HG03066 (cell line): ENCODE results near the gene TRAF7.

ENCODE experiments used
- ATAC-seq: cut with Tn5 transposase; IDR thresholded peaks from one replicate; pipeline ENCODE4 v1.9.1; 2021; ENCODE audit warnings: low read depth; ENCODE audit not compliant: unreplicated experiment

The TRAF7 gene

DNA sequence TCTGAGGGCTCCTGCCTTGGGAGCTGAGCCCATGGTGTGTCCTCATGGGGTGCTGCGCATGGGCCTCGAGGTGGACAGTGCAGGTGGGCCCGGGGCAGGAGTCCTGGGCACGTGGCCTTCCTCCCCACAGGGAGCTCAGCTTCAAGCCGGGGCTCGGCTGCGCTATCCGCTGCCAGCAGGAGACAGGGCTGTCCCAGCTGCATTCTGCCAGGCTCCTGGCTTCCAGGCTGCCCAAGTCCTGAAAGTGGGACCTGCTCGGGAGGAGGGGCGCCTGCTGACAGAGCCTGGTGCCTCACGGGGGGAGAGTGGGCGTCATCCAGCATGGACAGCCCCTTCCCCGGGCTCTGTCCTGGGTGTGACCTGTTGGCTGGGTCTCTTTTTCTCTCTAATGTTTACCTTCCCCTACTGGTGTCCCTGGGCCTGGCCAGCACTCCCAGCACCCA is 7.1 kb downstream of the TRAF7 start:
- no peak for ATAC-seq

DNA sequence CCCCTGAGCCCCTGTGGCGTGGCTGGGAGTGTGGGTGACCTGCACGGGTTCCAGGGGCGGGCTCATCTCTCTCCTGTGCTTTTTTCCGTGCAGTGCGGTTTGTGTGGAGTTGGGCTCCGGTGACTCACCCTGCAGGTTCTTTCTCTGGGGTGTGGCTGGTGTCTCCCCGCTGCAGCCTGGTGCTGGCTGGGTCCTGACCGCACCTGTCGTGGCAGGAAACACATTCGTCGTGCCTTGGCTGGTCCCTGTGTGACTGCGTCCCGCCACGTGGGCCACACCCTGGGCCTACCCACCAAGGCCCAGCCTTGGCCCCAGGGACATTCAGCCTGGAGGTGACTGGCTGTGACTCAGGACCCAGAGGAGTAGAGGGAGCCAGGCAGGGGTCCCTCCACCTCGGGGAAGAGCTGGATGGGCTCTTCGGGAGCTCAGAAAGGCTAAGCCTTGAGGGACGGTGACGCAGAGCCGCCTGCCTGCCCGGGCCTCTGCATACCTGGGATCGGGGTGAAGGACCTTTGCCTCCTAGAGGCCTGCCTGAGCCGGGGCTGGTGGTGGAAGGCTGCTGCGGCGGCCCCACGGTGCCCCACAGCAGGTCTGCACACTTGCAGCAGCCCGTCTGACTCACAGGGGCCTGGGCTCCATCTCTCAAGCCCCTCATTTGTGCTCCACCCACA is 7.8 kb downstream of the TRAF7 start:
- ATAC-seq, result no peak

DNA sequence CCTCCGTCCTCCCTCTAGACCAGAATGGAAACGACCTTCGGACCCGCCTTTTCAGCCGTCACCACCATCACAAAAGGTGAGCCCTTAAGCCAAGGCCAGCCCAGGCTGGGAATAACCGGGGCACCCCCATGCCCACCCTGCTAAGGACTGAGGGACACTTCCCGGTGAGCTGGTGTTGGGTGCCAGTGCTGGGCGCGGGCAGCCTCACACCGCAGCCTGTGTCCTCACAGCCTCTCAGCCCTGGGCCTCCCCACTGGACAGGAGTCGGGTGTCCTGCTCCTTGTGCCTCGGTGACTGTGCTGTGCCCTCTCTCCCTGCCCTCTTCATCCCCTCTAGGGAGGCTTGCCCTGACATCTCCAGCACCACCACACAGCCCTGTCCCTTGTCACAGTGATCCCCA is 10.3 kb downstream of the TRAF7 start:
- no peak for ATAC-seq

DNA sequence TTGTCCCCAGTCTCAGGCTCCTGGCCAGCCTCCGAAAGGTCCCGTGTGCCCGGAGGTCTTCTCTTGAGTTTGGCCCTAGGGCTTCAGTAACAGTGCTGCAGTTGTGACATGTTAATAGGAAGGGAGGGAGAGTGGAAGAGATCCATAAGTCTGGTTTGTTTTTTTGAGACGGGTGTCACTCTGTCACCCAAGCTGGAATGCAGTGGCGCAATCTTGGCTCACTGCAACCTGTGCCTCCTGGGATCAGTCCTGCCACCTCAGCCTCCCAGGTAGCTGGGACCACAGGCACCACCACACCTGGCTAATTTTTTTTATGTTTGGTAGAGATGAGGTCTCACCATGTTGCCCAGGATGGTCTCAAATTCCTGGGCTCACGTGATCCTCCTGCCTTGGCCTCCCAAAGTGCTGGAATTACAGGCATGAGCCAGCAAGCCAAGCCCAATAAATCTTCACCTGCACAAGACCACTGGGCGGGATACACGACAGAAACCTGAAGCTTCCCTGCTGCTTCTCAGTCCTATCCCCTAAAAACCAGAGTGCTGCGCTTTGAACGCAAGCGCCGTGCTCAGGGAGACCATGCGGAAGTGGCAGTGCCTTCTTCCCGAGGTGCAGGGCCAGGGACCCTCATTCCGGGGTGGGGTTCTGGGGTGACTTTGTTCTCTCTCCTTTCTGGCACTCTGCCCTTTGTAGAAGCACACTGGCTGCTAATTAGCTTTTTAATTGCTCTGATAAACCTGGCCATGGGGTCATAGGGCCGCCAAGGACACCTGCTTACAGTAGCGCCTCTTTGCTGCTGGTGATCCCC is 10.9 kb downstream of the TRAF7 start:
- no peak for ATAC-seq

DNA sequence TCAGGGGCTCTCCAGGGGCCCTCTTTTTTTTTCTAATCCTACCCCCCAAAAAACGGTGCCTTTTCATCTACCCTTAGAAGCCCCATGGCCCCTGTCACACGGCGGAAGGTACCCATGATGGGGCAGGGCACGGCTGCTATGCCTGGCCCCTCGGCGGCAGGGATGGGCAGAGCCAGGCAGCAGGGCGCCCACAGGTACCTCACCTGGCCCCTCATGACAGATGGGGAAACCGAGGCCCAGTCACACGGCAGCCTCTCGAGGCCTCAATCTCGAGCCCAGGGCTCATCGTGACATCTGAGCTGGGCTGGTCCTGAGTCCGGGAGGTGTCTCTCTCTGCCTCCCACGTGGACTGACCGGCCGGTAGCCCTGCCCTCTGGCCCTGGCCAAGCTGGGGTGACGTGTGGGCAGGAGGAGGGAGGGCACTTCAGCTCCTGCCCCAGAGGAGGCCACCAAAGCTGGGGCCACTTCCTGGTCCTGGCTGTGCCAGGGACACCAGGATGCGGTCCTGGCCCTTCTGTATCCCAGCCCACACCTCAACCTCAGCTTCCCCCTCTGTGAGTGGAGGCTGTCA is 11.6 kb downstream of the TRAF7 start:
- no peak for ATAC-seq

DNA sequence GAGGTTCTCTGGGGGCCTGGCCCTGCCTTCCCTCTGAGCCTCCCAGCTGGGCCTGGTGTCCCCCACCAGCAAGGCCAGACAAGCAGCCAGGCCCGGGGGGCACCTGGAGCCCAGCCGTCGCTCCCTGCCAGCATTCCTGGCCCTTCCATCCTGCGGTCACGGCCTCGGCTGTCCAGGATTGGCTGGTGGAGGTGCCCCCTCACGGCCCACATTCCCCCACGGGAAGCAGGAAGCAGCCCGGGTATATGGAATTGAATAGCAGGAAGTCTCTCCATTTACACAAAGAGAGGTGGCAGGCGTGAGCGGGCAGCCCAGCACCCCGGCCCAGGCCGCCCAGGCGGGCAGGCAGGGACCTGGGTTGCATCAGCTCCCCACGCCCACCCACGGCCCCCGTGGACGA is 14.5 kb downstream of the TRAF7 start:
- ATAC-seq, result no peak

DNA sequence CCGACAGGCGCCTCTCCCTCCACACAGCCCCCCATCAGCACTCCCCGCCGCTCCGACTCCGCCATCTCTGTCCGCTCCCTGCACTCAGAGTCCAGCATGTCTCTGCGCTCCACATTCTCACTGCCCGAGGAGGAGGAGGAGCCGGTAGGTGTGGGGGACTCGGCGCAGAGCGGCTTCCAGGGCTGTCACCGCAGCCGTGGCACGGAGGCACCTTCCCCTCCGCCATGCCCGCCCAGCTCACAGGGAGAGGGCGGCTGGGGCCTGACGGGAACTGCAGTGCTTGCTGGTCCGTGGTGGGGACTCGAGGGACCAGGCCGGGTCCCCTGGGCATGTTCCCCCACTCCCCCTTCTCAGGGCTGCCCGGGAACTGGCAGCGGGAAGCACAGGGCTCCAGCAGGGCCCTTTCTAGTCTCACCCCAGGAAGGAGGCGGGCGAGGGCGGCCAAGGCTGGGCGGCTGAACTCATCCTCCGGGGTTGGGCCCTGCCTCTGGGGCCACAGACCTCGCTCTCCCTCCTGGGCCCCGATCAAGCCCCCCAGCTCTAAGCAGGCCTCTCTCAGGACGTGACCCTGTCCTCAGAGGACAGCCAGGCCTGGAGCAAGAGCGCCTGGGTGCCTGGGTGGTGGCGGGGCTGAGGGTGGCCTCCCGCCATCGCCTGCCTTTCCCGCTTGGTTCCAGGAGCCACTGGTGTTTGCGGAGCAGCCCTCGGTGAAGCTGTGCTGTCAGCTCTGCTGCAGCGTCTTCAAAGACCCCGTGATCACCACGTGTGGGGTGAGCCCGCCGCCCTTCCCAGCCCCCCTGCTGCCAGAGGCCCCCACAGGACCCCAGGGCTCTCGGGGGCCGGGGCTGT is 15.2 kb downstream of the TRAF7 start:
- ATAC-seq, result no peak

DNA sequence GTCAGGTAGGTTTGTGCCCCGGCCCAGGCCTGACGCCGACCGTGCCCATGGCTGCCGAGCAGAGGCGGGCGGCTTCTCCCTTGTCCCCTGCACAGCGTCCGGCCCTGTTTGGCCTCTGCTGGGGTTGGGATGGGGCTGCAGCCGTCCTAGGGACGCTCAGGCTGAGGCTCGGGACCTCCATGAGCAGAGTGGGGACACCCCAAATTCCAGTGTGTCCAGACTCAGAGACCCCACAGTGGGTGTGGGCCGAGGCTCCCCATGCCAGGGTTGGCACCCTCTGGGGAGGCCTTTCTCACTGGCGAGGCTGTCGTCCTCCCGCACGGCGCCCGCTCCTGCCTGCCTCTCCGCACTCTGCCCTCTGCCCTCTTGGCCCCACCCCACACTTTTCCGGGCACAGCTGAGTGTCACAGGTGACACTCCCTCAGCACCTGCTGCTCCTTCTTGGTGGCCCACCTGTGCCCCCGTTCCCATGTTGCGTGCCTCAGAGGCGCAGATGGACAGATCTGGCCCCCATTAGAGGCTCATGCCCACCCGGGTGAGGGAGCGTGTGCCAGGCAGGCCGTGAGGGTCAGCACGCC is 16.1 kb downstream of the TRAF7 start:
- no peak for ATAC-seq

DNA sequence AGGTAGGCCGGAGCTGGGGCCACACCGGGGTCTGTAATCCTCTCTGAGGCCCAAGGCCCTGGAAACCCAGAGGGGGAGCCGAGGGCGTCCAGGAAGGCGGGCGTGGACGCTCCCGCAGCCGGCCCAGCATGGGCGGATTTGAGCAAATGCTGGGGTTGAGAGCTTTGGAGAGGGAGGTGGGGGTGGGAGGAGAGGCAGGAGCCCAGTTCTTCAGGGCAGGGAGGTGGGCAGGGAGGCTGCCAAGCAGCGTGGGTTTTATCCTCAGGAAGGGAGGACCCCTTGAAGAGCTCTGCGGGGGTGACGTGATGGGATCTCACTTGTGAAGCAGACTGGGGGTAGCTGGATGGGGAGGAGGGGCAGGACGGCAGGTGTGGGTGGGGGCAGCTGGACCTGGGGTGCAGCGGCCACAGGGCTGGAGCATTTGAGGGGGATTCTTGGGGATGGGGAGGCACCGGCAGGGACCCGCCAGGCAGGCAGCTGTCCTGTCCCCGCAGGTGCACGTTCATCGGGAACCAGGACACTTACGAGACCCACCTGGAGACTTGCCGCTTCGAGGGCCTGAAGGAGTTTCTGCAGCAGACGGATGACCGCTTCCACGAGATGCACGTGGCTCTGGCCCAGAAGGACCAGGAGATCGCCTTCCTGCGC is 17.2 kb downstream of the TRAF7 start:
- no peak for ATAC-seq

DNA sequence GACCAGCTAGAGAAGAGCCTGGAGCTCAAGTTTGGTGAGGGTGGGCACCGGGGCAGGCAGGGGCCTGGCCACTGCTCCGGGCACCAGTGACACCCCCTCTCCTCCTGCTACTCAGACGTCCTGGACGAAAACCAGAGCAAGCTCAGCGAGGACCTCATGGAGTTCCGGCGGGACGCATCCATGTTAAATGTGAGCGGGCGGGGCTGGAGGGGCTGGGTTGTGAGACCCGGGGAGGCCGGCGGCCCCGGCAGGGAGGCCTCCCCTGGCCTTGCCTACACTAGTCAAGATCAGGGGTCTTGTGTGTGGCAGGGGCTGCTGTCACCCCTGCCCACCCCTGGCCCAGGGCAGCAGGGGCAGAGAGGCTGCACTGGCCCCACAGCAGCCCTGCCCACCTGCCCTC is 17.8 kb downstream of the TRAF7 start:
- ATAC-seq, result no peak

DNA sequence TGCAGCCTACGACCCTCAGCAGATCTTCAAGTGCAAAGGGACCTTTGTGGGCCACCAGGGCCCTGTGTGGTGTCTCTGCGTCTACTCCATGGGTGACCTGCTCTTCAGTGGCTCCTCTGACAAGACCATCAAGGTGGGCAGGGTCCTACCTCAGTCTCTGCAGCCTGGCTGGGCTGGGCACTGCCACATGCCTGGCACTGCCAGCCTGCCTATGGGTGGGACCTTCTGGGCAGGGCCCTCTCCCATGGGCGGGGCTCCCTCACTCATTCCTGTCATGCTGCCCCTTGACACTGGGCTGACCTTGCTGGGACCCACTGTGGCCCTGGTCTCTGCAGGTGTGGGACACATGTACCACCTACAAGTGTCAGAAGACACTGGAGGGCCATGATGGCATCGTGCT is 18.3 kb downstream of the TRAF7 start:
- ATAC-seq, result no peak

DNA sequence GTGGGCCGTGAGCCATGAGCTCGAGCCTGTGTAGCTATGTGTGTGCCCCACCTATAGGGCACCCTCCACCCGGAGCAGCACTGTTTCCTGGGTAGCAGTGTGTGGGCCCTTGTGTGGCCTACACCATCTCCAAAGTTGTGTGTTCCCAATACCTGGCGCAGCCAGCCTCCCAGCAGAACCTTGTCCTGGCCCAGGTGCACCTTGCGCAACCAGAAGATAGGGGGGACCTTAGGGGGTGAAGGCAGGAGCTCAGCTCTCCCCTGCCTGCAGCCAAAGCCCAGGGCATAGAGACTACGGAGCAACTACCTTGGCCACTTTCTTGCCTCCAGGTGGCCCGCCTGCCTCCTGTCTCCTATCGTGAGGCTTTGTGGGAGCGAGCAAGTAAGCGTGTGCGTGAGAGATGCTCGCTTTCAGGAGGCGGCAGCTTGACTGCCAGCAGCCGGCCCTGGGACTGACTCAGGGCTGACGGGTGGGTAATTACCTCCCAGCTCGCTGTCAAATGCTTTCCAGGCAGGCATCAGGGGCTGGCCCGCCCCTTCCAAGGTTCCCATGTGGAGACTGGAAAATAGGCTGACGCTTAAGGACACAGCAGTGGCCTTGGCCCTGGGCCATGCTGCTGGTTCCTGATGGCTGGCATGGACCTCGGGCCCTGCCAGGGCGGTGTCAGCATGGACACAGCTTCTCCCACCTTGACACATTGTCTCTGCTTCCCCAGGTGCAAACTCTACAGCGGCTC is 19.0 kb downstream of the TRAF7 start:
- ATAC-seq, result no peak

DNA sequence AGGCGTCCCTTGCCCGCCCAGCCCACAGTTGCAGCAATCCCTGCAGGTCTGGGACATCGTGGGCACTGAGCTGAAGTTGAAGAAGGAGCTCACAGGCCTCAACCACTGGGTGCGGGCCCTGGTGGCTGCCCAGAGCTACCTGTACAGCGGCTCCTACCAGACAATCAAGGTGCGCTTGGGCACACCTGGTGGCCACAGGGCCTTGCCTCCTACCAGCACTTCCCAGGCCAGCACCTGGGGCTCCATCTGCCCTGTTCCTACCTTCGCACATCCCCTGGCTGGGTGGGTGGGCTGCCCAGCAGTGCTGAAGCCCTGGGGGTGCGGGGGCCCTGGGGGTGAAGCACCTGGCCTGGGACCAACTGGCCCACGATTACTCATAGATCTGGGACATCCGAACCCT is 19.9 kb downstream of the TRAF7 start:
- ATAC-seq, result no peak

DNA sequence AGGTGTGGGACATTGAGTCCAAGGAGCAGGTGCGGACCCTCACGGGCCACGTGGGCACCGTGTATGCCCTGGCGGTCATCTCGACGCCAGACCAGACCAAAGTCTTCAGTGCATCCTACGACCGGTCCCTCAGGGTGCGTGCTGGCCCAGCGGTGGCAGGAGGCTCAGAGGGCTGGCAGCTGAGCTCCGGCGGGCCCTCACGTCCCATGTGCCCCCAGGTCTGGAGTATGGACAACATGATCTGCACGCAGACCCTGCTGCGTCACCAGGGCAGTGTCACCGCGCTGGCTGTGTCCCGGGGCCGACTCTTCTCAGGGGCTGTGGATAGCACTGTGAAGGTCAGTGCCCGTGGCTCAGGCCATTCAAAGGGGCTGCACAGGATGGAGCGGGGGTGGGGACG is 20.5 kb downstream of the TRAF7 start:
- no peak for ATAC-seq

DNA sequence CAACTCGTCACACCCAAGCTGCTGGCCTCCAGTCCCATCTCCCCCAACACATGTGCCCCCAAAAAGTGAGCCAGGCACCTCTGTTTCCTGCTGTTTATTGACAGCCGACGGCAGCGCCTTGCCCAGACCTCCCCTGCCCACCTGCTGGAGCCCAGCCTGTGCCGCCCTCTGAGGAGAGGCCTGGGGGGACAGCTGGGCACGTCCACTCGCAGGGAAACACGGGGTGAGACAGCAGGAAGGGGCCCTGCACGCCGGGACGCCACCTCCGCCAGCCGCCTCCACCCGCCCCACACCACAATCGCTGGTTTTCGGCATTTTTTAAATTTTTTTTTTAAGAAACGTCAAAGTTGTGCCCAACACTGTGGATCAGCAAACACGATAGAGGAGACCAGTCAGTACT is 21.5 kb downstream of the TRAF7 start:
- ATAC-seq, result no peak

DNA sequence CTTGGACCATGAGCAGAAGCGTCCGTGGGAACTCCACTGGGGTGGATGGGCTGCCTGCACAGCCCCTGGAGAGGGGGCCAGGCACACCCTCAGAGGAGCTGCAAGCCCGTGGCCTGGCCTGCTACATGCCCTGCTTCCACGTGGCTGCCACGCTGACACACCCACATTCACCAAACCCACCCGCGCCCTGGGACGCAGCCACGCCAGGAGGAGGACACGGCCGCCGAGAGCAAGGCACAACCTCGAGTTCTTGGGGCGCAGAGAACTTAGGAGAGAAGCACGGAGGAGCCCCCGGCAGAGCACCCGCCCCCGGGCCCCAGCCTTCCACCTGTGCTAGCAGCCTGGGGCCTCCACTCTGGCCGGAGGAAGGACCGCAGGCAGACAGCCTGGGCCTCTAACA is 22.0 kb downstream of the TRAF7 start:
- no peak for ATAC-seq

DNA sequence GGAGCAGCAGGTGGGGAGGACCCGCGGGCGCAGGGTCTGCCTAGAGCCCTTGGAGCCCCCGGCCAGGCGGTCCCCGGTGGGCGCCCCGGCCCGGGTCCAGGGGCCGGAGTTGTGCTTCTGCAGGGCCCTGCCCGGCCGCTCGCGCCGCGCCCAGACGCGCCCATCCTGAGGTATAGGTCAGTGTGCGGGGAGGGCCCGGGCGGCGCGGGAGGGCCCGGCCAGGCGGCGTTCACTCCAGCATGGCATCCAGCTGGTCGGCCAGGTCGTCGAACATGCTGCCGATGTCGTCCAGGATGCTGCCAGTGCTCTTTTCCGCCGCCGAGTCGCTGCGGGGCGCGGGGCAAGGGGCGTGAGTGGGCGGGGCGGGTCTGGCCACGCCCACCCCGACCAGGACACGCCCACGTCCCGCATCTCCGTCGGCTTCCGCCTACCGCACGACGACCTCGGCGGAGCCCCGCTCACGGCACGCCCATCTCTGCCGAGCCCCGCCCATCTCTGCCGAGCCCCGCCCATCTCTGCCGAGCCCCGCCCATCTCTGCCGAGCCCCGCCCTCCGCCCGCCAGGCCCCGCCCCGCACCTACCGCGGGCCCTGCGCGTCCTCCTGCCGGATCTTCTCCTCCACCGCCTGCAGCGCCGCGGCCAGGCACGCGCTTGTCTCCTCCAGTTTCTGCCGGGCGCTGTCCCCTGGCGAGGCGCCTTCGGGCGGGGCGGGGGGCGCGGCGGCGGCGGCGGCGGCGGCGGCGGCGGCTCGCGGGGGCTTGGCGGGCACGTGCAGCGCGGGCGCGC is 22.9 kb downstream of the TRAF7 start:
- ATAC-seq, result no peak

DNA sequence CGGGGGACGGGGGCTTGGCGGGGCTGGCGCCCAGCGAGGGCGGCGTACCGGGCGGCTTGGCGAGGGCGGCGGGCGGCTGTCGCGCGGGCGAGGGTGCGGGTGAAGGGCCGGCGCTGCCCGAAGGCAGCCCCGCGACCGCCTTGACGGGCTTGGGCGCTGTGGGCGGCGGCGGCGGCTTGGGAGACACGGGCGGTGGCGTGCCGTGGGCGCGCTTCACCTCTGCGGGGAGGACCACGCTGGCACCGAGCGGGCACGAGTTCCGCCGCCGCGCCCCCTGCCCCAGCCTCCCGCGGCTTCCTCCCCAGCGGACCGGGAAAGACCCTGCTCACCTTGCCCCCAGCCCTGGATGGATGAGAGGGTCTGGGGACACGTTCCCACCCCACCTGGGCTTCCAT is 23.5 kb downstream of the TRAF7 start:
- ATAC-seq, result no peak

DNA sequence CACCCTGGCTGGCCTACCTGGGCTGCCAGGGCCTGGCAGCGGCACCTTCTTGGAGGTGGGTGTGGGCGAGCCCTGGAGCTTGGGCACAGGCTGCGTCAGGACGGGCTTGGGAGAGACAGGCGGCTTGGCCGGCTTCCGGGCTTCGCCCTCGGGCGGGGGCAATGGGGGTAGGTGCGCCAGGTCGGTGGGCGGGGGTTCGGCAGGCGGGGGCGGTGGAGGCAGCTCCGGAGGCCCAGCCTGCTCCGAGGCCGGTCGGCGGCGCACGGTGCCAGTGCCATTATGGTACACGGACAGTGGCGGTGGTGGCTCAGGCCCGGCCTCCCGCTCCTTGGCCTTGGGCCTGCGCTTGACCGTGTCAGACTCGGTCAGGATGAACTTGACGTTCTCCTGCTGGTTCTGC is 24.0 kb downstream of the TRAF7 start:
- no peak for ATAC-seq
